OCI-LY3 (cell line): ENCODE measurements around the gene EFHC1.

Experiments used
- EZH2phosphoT487 ChIP-seq: fragments of 200-600 bp; shearing (Covaris generic); IDR thresholded peaks from 2 replicates; pipeline ENCODE4 v1.6.1; 2018; ENCODE audit warnings: antibody characterized with exemption, mixed run types, low read depth
- TF ChIP-seq, protein P1 (sequence below): fragments of 200-600, 300-600 bp; sonication (generic); IDR thresholded peaks from 2 replicates; pipeline ENCODE4 v1.5.1; 2014; ENCODE audit warnings: antibody characterized with exemption, low read length, low read depth

DNA sequence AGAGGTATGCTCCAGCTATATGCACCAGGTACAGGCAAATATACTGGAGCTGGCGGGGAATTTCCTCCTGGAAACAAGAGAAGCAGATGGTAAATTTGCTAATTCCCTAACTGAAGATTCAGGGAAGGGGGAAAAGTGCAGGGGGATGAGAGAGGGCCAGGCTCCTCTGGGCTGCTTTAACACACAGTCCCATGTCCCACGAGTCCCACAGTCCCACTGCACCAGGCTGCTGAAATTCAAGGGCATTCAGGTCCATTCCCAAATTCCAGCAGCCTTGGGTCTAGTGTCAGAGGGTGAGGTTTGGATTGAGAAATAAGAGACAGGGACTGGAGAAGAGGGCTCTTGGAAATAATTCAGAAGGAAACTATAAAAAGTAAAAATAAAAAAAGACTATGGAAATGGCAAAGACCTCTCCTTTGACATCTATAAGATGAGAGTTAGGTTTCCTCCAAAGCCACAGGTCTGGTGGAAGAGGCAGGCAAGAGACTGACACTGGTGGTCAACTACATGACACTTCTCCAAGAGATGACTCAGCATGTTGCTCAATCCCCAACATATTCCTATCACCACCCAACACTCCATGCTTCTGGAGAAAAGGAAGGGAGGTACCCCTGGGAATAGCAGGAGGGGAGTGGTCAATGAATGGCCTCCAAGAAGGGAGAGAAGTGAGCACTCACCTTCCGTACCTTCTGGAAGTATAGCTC is 87.6 kb downstream of the EFHC1 start:
- TF ChIP-seq, protein P1, sequence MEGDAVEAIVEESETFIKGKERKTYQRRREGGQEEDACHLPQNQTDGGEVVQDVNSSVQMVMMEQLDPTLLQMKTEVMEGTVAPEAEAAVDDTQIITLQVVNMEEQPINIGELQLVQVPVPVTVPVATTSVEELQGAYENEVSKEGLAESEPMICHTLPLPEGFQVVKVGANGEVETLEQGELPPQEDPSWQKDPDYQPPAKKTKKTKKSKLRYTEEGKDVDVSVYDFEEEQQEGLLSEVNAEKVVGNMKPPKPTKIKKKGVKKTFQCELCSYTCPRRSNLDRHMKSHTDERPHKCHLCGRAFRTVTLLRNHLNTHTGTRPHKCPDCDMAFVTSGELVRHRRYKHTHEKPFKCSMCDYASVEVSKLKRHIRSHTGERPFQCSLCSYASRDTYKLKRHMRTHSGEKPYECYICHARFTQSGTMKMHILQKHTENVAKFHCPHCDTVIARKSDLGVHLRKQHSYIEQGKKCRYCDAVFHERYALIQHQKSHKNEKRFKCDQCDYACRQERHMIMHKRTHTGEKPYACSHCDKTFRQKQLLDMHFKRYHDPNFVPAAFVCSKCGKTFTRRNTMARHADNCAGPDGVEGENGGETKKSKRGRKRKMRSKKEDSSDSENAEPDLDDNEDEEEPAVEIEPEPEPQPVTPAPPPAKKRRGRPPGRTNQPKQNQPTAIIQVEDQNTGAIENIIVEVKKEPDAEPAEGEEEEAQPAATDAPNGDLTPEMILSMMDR: no peak
- TF ChIP-seq EZH2phosphoT487: no peak
